Germinal center (tissue), 1 donor: Measurements from ENCODE around the gene TMEM45B.
"Not testable (repeated sequence)": the region's sequence is repeated elsewhere in the genome, so short reads cannot be mapped to it uniquely, and the experiment has no call there.

Experiments used
- DNase-seq: peaks from one replicate; pipeline ENCODE4 v3.0.0; 2012; ENCODE audit warnings: mixed read lengths, low spot score

The TMEM45B gene

DNA sequence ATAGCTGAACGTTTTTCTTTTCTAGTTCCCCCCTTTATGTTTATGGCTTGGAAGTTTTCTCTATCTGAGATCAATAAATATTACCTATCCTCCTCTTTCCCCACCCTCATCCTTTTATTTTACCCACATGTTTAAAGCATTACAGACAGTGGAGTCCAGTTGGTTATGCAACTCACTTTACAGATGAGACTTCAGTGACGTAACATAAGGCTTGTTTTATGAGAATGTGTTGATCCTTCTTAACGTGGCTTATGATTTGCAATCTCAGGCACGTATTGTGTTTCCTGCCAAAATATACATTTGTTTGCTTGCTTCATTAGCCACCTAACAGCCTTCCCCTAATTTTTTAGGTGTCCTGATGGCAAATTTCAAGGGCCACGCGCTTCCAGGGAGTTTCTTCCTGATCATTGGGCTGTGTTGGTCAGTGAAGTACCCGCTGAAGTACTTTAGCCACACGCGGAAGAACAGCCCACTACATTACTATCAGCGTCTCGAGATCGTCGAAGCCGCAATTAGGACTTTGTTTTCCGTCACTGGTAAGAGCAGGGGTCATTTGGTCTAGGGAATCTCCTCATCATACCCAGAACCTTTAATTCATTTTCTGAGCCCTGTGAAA, 36.6 kb downstream of the TMEM45B start:
- no peak for DNase-seq

DNA sequence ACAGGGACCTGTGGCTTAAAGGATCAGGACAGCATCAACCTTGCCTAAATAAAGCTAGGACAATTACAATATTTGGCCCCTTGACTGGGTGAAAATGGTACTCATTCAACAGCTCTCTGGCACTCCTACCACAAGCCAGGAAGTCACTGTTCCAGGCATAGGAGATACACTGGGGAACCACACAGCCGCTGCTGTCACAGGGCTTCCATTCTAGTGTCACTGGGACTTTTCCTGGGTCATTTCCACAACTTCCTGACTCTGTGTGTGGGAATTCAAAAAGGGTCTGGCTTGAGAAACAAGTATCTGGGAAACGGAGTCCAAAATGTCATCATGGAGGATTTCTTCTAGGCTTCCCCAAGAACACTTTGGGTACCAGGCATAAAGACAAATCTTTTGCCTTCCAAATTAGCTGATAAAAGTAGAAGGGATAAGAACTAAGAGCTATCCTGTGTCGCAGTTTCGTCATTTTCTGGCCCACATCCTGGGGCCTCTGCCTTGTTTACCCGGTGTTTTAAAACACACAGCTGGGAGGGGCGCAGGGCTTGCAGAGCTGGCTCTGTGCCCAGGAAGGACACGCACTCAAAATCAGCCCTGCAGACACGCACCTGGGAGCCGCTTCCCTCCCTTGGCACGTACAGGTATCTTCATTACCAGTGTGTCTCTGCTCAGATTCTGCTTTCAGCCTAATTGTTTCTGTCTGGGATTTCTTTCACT, 38.0 kb downstream of the TMEM45B start:
- no peak for DNase-seq

DNA sequence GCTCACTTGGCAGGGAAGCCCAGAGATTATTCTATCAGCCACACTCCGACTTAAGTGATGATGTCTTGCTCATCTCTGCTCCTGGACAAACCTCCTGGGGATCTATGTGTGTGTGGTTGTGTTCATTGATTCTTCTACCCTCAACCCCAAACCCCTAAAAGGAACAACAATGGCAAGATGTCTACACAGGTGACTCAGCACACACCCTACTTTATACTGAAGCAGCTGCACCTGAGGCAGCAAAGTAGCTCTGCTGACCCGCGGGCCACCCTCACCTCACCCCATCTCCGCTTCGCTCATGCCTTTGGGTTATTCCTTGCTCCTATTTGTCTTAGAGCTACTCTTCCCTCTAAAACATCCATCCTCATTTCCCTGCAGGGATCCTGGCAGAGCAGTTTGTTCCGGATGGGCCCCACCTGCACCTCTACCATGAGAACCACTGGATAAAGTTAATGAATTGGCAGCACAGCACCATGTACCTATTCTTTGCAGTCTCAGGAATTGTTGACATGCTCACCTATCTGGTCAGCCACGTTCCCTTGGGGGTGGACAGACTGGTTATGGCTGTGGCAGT, 38.7 kb downstream of the TMEM45B start:
- no peak for DNase-seq

DNA sequence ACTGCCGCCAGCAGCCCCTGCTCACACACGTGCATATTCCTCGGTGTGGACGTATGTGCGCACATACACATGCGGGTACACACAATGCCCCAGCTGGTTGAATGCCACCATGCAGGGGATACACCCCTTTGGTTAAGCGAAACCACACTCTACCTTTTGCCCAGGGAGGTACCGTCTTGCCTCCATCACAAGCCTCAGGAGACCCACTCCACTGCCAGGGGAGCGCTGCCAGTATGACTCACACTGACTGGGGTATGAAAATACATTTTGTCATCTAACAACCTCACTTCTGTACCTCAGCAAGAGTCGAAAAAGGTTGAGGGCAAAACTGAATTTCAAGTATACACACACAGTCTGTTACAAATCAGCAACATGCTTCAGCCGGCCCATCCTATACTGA, 39.4 kb downstream of the TMEM45B start:
- DNase-seq: no peak

DNA sequence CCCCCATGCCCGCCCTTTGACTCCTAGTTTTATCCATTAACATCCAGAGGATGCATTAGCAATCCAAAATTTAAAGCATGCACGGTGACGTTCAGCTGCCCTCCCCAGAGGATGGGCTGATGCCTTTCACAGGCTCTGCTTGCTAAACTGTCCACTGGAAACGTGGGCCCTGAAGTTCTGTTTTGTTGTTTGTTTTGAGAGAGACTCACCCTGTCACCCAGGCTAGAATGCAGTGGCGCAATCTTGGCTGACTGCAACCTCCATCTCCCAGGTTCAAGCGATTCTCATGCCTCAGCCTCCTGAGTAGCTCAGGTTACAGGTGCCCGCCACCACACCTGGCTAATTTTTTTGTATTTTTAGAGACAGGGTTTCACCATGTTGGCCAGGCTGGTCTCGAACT, 40.4 kb downstream of the TMEM45B start:
- no peak for DNase-seq

DNA sequence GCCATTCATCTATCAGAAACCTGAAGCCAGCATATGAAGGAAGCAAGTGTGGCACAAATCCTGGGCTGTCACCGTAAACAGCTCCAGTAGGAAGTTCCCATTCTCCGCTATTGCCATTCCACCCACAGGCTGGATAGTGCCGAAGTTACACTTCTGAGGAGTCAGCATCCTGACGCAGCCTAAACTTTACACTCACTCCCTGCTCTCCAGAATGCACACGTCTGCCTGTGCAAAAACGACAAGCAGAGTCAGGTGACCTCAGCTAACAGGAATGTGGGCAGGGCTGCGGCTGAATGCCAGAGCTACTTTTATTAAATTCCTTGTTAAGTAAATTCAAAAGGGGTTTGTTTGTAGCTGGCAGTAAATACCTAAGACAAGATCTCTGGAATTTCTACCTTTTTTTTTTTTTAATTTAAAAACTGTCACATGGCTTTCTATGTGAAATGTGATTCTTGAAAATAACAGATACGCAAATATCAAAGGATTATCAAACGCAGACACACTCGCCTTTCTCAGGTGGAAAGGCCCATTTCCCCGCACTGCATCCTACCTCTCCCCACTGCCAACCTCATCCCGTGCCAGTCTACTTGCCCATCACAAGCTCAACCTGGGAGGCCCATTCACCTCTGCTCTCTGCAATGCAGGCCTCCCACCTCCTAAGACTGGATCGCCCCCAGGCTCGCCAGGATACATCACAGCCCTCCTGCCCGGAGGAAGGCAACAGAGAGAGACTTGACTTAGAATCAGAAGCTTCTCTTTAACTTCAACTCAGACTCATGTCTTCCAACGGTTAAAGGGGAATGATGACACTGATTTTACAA, 46.3 kb downstream of the TMEM45B start:
- DNase-seq: no peak

DNA sequence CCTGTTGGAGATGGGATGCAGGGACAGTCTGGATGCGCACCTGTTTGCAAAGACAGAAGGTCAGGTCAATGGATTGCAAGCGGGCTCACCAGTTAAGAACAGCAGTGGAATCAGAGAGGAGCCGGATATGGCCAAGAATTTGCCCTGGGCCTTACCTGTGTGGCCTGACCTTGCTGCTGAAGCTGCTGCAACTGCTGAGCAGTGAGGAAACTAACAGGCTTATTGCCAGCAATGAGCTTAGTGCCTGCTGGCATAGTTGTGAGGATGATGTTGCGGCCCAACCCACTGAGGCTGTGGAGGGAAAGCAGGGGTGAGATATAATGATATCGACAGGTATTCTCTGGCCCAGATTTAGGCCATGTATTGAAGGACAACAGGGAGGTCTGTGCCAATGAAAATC, 49.2 kb downstream of the TMEM45B start:
- no peak for DNase-seq

DNA sequence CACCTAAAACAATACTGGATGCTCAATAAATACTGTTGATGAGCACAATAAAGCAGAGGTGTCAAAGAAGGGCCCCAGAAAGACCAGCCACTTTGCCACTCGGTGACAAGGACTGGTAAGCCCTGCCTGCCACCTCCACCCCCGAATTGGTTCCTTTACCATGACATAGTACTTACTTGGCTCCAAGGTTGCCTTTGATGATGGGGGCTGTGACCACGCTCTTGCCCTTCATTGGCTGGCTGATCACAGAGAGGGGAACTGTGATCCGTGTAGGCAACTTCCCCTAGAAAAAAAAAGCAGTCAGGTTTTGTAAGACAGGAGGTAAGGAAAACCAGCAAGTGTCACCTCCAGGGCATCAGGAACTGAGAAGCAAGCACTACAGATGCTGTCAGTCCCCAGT, 50.1 kb downstream of the TMEM45B start:
- DNase-seq: no peak

DNA sequence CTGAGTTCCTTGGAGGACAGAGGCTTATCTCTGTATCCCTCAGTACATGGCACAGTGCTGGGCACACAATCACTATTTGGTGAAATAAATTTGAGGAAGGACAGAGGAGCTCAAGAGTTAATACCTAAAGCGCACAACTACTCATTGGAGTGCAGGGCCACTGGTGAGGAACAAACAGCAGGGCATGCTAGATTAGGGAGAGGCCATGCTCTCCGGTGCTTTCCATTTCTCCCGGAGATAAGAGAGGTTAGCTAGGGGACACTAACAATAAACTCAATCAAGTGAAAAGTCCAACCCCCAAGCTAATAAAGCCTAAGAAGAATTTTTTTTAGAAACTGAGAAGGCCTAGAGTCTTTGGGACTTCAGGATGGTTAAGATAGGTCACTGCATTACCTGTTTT, 50.7 kb downstream of the TMEM45B start:
- no peak for DNase-seq

DNA sequence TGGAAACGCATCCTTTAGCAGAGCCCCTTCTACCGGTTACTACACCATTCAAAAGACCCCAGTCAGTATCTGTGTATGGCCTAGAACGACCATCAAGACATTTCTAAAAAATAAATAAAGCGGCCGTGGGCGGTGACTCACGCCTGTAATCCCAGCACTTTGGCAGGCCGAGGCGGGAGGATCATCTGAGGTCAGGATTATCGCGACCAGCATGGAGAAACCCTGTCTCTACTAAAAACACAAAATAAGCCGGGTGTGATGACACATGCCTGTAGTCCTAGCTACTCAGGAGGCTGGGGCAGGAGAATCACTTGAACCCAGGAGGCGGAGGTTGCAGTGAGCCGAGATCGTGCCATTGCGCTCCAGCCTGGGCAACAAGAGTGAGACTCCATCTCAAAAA, 53.0 kb downstream of the TMEM45B start:
- not testable (repeated sequence) for DNase-seq

DNA sequence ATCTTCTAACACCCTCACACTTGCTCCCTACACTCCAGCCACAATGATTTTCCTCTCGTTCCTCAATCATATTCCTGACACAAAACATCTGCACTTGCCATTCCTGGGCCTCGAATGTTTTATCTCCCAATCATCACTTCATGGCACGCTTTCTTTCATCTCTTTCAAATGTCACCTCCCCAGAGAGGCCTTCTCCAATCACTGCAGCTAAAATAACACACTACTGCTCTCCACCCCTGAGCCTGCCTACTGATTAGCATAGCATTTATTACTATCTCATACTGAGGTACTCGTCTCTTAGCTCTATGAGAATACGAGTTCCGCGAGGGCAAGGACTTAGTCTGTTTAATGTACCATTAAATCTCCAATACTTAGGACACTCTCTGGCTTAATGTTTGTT, 56.3 kb downstream of the TMEM45B start:
- DNase-seq: no peak

DNA sequence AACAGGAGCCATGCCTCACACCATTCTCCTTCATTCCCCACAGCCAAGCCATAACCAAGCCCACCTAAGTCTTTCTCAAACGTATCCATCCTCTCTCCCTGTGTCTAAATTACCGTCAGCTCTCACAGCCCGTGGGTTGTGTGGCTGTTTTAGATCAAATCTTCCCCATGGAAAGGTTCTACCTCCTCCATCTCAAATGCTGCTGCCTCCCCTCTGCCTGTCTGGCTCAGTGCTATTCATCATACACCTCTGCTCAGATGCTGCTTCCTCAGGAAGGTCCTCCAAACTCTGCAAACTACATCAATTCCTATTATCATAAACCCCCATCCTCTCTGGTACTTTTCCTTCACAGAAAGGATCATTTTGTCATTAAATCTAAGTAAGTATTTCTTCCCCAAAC, 64.7 kb downstream of the TMEM45B start:
- no peak for DNase-seq

DNA sequence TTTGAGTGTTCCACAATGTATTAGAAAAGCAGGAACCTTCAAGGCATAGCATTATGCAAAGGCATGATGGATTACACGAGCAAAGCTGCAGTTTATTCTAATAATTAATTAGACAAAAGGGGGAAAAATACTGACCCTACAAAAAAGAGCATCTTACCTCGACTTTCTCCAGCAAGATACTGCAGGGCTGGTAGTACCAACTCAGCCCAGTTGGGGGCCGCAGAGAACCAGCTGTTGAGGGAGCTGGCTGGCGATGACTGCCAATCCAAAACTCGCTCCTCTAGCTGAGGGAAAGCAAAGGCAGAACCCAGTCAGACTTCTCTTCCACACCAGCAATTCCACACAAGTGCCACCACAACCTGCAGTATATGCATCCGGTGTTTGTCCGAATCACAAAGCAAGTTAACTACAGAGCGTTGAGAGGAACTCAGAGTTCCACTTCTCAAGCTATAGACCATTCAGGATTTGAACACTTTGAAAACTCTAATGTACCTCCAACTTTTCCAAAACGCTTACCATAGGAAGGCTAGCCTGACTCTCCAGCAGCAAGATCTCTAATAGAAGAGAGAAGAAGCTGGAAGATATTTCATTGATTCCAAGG, 66.0 kb downstream of the TMEM45B start:
- DNase-seq: peak; percentile 59

DNA sequence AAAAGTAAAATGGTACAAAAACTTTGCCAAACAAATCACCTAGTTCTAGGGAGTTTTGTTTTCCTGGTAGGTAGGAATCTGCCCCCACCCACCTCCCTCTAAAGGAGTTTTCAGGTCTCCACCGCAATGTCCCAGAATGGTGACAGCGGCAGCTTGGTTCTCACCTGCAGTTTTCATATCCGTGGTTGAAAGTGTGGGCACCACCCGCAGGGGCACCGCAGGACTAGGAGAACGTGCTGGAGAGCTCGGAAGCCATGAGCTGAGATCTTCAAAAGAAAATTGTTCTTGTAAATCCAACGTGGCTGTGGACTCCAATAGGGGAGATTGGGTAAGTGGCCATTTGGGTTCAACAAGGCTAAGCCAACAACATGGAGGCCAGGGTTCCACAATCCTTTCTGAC, 68.9 kb downstream of the TMEM45B start:
- no peak for DNase-seq

DNA sequence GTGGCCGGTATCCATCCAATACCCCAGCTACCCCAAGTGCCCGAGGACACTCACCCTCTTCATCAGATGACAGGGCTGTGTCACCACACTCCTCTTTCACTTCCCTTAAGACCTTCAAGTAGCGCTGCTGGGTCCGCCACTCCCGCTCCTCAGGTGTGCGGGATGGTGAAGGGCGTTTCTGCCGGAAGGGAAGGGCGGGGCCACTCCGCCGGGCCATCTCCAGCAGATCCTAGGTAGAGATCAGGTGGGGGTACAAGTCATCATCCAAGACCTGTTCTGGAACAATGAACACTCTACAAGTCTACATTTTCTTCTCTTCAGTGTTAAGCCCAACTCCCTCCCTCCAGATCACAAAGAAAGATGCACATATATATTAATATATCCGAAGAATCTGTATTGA, 69.7 kb downstream of the TMEM45B start:
- DNase-seq: no peak

DNA sequence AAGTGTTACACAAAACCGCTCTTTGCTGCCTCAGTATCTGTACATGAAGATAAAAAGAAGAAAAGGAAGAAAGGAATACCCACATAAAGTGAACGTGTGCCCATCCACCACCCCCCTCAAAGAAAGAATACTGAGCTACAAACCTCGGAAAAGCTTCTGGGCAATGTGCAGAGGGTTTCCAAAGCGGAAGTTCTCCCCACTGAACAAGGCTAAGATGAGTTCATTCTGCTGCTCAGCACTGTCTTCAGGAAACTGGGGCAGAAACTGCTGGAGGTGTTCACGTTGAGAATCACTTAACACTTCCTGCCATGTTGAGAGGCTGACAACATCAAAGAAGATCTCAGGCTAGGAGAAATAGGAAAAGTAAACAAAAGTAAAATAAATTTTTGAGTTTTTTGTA, 72.8 kb downstream of the TMEM45B start:
- DNase-seq: no peak

DNA sequence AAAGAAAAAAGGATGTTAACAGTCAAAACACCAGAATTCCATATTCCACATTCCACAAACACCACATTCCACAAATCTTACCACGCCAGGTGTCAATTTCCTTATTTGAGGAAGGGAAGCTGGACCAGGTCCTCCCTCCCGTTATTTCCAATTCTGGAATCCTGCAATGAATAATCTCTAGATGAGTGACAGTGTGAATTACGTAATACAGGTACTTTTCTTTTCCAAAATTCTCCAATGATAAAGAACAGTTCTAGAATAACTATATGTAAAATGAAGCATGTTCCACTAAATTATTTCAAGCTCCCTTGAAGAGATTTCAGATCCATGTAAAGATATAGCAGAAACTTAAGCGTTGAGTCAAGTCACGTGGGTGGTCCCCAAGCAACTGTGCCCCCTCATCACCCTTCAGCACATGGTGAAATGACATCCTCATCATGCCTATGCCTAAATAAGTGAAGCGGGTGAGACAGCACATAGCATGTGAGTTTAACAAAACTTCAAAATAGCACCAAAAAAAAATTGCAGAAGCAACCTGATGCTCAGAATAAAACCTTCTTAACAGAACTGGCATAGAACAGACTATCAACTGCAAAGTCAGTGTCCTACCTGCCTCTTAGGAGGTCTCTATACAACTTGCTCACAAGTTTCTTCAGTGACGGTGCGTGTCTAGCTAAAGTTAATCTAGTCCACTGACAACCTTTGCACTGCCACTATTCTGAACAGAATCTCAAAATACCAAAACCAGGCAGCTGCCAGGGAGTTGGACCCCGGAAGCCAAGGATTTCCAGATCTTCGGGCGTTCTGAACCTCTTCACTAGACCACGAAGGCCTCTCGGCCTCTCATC, 78.9 kb downstream of the TMEM45B start:
- DNase-seq: peak; percentile 17

DNA sequence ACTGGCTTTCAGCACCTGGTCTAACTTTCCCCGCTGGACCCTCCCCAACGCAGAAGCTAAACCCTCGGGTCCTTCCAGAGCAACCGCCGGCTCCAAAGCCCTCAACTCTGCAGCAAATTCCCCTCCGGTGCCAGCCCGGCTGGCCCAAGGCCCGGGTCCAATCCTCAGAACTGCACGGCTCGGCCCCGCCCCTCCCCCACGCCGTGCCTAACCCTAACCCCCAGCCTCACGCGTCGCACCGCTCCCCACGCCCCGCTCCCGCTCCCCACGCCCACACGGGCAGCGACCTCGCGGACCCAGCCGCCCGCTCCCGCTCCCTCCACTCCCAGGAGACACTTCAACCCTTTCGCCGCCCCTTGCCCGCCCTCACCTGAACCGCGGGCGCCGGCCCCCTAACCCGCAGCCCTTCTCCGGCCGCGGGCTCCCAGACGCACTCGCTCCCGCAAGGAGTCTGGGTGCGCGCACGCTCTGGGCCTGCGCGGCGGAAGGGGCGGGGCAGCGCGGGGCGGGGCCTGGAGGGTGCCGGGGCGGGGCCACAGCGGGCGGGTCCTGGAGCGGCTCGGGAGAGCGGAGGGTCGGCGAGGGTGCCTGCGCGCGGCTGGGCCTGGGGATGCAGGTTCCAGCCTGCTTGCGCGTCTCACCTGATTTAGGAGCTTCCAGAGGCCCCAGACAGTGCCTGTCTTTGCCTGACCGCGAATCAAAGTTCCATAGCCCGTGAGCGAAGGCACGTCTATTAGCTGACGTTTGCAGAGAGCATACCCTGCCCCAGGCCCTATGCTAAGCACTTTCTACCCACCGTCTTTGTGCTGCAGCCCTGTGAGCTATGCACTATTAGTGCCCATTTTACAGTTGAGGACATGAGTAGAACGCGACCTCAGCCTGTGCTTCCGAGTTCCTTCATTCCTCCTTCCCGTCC, 79.7 kb downstream of the TMEM45B start, which contains the start of gene NFRKB:
Gene NFRKB, minus strand, starts transcription at position 453 of the 916 bp plus-strand sequence. CDS start 2,729 bp downstream, outside the sequence.
- DNase-seq: peak; percentile 98

DNA sequence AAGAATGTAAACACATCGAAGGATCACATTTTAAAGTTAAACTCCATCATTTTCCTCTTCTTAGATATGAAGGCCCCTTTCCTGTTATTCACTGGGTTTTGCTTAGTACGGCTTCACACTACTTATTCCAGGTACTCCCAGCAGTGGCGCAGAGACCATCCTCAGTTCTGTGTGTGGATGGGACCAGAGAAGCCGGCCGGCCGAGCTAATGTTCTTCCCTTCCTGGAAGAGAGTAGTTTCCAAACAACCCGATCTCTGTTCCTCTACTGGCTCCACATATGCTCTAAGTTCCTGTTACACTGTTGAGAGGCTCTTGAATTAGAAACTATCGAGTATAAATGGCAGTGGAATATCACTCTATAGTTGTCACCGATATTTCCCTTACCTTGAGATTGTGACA, 80.4 kb downstream of the TMEM45B start:
- no peak for DNase-seq

DNA sequence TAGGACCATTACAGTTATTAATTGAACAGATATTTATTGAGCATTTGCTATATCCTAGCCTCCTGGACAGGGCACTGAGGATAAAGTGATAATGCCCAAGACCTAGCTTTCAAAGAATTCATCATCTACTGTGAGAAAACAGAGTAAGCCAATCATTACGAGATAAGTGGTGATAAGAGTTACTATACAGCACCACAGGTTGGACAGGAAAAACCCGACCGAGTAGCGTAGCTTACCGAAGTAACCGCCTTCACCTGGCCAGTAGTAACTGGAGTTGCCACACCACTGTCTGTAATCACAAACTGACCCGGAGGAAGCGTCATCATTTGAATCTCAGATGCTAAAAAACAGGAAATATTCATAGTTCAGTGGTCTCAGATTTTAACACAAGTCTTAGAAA, 89.8 kb downstream of the TMEM45B start:
- DNase-seq: no peak
